ENCODE results near the gene COG8.
"Not testable (repeated sequence)": the region's sequence is repeated elsewhere in the genome, so short reads cannot be mapped to it uniquely, and the experiment has no call there.

The COG8 gene

DNA sequence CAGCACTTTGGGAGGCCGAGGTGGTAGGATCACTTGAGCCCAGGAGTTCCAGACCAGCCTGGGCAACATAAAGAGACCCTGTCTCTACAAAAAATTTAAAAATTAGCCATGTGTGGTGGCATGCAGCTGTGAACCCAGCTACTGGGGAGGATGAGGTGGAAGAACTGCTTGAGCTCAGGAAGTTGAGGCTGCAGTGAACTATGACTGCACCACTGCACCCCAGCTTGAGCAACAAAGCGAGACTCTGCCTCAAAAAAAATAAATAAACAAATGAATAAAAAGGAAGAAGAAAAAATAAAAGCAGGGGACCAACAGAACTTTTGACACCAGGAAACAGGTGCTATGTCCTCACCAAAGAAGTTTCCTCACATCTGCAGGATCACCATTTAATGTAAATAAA lies 32.2 kb upstream of the COG8 start:
- H3K27ac ChIP-seq, result peak overlapping the region; percentile 92
- H3K36me3 ChIP-seq, result peaks cover 74% of the 10 kb centered on the region
- H3K9ac ChIP-seq, result peak overlapping the region; percentile 74; the same call in 1 of the 2 replicates
- peaks cover 84% of the 10 kb centered on the region for H3K4me1 ChIP-seq
- no peaks in the 10 kb centered on the region for H3K27me3 ChIP-seq
- peak; percentile 65; the same call in 1 of the 2 replicates for TF ChIP-seq Cebpa-rat (IDR thresholded peaks at IDR 0.05)
- peak overlapping the region; percentile 78 for H3K4me2 ChIP-seq
- peaks cover 22% of the 10 kb centered on the region for H3K9me3 ChIP-seq
- H4K20me1 ChIP-seq, result no peaks in the 10 kb centered on the region
- peak overlapping the region; percentile 1; the same call in 1 of the 2 replicates for H3K4me3 ChIP-seq

GRCh38 chr16:69368866-69369265 lies 29.5 kb upstream of the COG8 start:
- peaks cover 76% of the 10 kb centered on the region for H3K36me3 ChIP-seq
- H3K9ac ChIP-seq, result 0 out of 2 replicates have a peak overlapping the region, but pooled peaks have one; percentile 15
- peak overlapping the region; percentile 78 for H3K4me2 ChIP-seq
- TF ChIP-seq Cebpa-rat (IDR thresholded peaks at IDR 0.05), result no peak
- peak overlapping the region; percentile 92 for H3K27ac ChIP-seq
- no peaks in the 10 kb centered on the region for H3K27me3 ChIP-seq
- H3K4me3 ChIP-seq, result no peak overlapping the region
- no peaks in the 10 kb centered on the region for H4K20me1 ChIP-seq
- peaks cover 97% of the 10 kb centered on the region for H3K4me1 ChIP-seq
- H3K9me3 ChIP-seq, result peaks cover 6% of the 10 kb centered on the region; the same call in 1 of the 2 replicates

- Histone ChIP-seq H3K27me3 (no peaks in the 10 kb centered on the region), H3K9me3 (peaks cover 6% of the 10 kb centered on the region; the same call in 1 of the 2 replicates), H3K27ac (peak overlapping the region; percentile 92), H3K4me2 (peak overlapping the region; percentile 78), H3K4me3 (no peak overlapping the region), H4K20me1 (no peaks in the 10 kb centered on the region), H3K36me3 (peaks cover 84% of the 10 kb centered on the region), H3K9ac (peak overlapping the region; percentile 15; the same call in 1 of the 2 replicates), H3K4me1 (peaks cover 97% of the 10 kb centered on the region)
- no peak for TF ChIP-seq Cebpa-rat (IDR thresholded peaks at IDR 0.05)
These were observed 28.6 kb upstream of the COG8 start for GRCh38 chr16:69367980-69368379.

- H3K27me3 ChIP-seq, result no peaks in the 10 kb centered on the region
- H3K4me2 ChIP-seq, result no peak overlapping the region
- peak overlapping the region; percentile 13; the same call in 1 of the 2 replicates for H3K27ac ChIP-seq
- peaks cover 6% of the 10 kb centered on the region; the same call in 1 of the 2 replicates for H3K9me3 ChIP-seq
- no peak overlapping the region for H3K4me3 ChIP-seq
- H3K4me1 ChIP-seq, result peaks cover 99% of the 10 kb centered on the region
- no peak overlapping the region; the same call in 1 of the 2 replicates for H3K9ac ChIP-seq
- TF ChIP-seq Cebpa-rat (IDR thresholded peaks at IDR 0.05), result no peak
- H3K36me3 ChIP-seq, result peaks cover 84% of the 10 kb centered on the region
- no peaks in the 10 kb centered on the region for H4K20me1 ChIP-seq
These were observed 27.1 kb upstream of the COG8 start for GRCh38 chr16:69366431-69366830.

DNA sequence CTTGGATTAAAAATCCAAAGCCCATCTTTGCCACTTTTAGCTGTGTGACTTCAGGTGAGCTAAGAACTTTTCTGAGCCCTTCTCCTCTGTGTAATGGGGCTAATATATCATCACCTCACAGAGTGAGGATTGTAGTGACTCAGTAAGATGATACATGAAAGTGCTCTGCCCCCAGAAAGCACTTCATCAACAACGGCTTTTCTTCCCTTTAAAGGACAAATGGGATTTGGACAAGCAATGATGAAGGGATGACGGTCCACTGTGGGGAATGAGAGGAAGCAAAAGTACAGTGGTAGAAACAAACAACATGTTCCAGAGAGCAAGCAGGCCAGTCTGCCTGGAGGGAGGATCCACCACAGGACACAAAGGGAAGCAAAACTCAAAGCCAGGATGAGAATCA lies 26.5 kb upstream of the COG8 start:
- Histone ChIP-seq H3K27ac (peak overlapping the region; percentile 13; the same call in 1 of the 2 replicates), H3K9me3 (peaks cover 6% of the 10 kb centered on the region; the same call in 1 of the 2 replicates), H3K4me3 (no peak overlapping the region), H3K9ac (no peak overlapping the region; the same call in 1 of the 2 replicates), H3K4me2 (no peak overlapping the region), H3K27me3 (no peaks in the 10 kb centered on the region), H3K4me1 (peaks cover 99% of the 10 kb centered on the region), H4K20me1 (no peaks in the 10 kb centered on the region), H3K36me3 (peaks cover 83% of the 10 kb centered on the region)
- no peak for TF ChIP-seq Cebpa-rat (IDR thresholded peaks at IDR 0.05)

- TF ChIP-seq Cebpa-rat (IDR thresholded peaks at IDR 0.05), result no peak
- Histone ChIP-seq H3K4me2 (no peak overlapping the region), H4K20me1 (no peaks in the 10 kb centered on the region), H3K9ac (no peak overlapping the region), H3K4me3 (no peak overlapping the region), H3K9me3 (no peaks in the 10 kb centered on the region), H3K27ac (peak overlapping the region; percentile 64), H3K27me3 (no peaks in the 10 kb centered on the region), H3K36me3 (peaks cover 78% of the 10 kb centered on the region), H3K4me1 (peaks cover 93% of the 10 kb centered on the region)
These were observed 24.7 kb upstream of the COG8 start for GRCh38 chr16:69364088-69364487.

GRCh38 chr16:69363281-69363717 lies 23.9 kb upstream of the COG8 start:
- no peaks in the 10 kb centered on the region for H3K9me3 ChIP-seq
- peak overlapping the region; percentile 64 for H3K27ac ChIP-seq
- H3K4me3 ChIP-seq, result no peak overlapping the region
- TF ChIP-seq Cebpa-rat (IDR thresholded peaks at IDR 0.05), result peak; percentile 75
- H4K20me1 ChIP-seq, result no peaks in the 10 kb centered on the region
- H3K4me1 ChIP-seq, result peaks cover 85% of the 10 kb centered on the region
- no peaks in the 10 kb centered on the region for H3K27me3 ChIP-seq
- peaks cover 70% of the 10 kb centered on the region for H3K36me3 ChIP-seq
- H3K4me2 ChIP-seq, result peak overlapping the region; percentile 66
- H3K9ac ChIP-seq, result no peak overlapping the region

GRCh38 chr16:69360070-69360469 lies 20.7 kb upstream of the COG8 start:
- not testable (repeated sequence) for H3K27ac ChIP-seq, H4K20me1 ChIP-seq, H3K4me3 ChIP-seq, H3K27me3 ChIP-seq, H3K9me3 ChIP-seq, H3K9ac ChIP-seq
- Histone ChIP-seq H3K36me3 (peaks cover 47% of the 10 kb centered on the region), H3K4me2 (peak overlapping the region; percentile 23; the same call in 1 of the 2 replicates), H3K4me1 (peaks cover 53% of the 10 kb centered on the region)

GRCh38 chr16:69351309-69352027 lies 12.1 kb upstream of the COG8 start, which contains the start of gene TMED6:
TMED6 (minus strand) TSS chr16:69351786; CDS start chr16:69351753, 33 bp downstream.
- H3K27ac ChIP-seq, result 0 out of 2 replicates have a peak within 1 kb of the TSS, but pooled peaks have one; percentile 2
- no peaks in the 10 kb centered on the region; the same call in 1 of the 2 replicates for H3K4me1 ChIP-seq
- H4K20me1 ChIP-seq, result no peaks in the 10 kb centered on the region
- H3K4me2 ChIP-seq, result no peak within 1 kb of the TSS
- no peaks in the 10 kb centered on the region for H3K9me3 ChIP-seq
- no peaks in the 10 kb centered on the region for H3K27me3 ChIP-seq
- H3K9ac ChIP-seq, result no peak within 1 kb of the TSS
- H3K36me3 ChIP-seq, result peaks cover 75% of the 10 kb centered on the region
- no peak for TF ChIP-seq Cebpa-rat (IDR thresholded peaks at IDR 0.05)
- H3K4me3 ChIP-seq, result no peak within 1 kb of the TSS

GRCh38 chr16:69350536-69351133 lies 11.3 kb upstream of the COG8 start:
- Histone ChIP-seq H3K9me3 (no peaks in the 10 kb centered on the region), H3K36me3 (peaks cover 73% of the 10 kb centered on the region), H3K9ac (no peak overlapping the region), H3K4me2 (no peak overlapping the region), H3K27me3 (no peaks in the 10 kb centered on the region), H3K27ac (no peak overlapping the region), H4K20me1 (no peaks in the 10 kb centered on the region), H3K4me3 (no peak overlapping the region), H3K4me1 (no peaks in the 10 kb centered on the region; the same call in 1 of the 2 replicates)
- TF ChIP-seq Cebpa-rat (IDR thresholded peaks at IDR 0.05), result no peak
